GM12891 (cell line): ENCODE results near the gene COL6A1.

Source experiments
- POLR2A ChIP-seq: IDR thresholded peaks from 2 replicates; pipeline ENCODE4 v1.6.1; 2011; ENCODE audit warnings: low read depth, low read length, control low read depth
- TAF1 ChIP-seq: IDR thresholded peaks from 2 replicates; pipeline ENCODE4 v1.6.1; 2011; ENCODE audit warnings: low read depth, low read length, control low read depth

DNA sequence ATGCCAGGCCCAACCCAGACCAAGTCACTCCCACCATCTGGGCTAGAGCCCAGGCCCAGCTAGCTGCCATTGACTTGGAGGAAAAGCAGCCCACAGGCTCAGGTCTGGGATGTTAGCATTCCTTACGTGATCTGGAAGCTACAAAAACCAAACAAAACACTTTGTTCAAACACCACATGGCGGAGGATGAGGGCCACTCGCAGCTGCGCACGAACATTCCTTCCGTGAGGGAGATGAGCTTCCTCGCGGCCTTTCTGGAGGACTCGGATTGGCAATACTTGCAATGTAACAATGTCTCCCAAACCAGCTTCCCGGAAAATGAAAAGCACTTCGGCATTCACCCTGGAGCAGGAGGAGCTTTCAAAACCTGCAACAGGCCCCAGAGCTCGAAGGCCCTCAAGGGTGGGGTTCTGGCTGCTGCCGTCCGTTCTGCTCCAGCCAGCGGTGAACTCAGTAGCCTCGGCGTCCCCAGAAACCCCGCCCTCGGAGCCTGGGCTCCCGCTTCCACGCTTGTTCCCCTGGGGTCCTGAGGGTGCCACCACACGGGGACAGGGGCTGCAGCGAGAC, 40.5 kb downstream of the COL6A1 start:
- no peak for TF ChIP-seq POLR2A
- TF ChIP-seq TAF1: no peak
